Activated CD4-positive, alpha-beta T cell treated with anti-CD3 and anti-CD28 coated beads for 4 hours (primary cell): ENCODE data around the gene FAM236B.
"Not testable (repeated sequence)": the region's sequence is repeated elsewhere in the genome, so short reads cannot be mapped to it uniquely, and the experiment has no call there.

ENCODE experiments used
- DNase-seq, 2 donors: peaks; one replicate each; pipeline ENCODE4 v3.0.0-alpha.2; 2020

FAM236B gene

DNA sequence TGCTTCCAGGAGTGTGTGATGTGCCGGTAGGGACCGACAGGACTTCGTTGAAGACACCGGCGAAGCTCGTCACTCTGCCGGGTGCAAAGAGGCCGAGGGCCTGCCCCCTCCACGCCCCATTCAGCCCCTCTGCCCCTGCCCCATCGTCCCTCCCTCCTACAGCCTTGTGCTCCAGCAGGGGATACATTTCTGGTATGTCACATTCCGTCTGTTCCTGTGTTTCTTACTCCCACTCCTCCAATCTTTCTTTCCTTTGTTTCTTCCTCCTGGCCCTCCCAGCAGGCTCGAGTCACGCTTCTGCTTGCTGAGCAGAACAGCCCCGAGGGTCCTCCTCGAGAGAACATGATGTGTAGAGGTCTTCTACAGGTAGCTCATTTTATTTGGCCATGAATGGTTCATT, at the start of gene FAM236B:
TSS of gene FAM236B (minus strand) at position 101 of the 400 bp plus-strand sequence. CDS start at position 1, 100 bp downstream.
- not testable (repeated sequence) for DNase-seq

DNA sequence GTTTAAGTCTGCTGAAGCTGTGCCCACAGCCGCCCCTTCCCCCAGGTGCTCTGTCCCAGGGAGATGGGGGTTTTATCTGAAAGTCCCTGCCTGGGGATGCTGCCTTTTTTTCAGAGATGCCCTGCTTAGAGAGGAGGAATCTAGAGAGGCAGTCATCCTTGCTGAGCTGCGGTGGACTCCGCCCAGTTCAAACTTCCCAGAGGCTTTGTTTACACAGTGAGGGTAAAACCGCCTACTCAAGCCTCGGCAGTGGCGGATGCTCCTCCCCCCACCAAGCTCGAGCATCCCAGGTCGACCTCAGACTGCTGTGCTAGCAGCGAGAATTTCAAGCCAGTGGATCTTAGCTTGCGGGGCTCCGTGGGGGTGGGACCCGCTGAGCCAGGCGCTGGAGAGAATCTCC, 48.2 kb upstream of the FAM236B start:
- DNase-seq, result not testable (repeated sequence)

DNA sequence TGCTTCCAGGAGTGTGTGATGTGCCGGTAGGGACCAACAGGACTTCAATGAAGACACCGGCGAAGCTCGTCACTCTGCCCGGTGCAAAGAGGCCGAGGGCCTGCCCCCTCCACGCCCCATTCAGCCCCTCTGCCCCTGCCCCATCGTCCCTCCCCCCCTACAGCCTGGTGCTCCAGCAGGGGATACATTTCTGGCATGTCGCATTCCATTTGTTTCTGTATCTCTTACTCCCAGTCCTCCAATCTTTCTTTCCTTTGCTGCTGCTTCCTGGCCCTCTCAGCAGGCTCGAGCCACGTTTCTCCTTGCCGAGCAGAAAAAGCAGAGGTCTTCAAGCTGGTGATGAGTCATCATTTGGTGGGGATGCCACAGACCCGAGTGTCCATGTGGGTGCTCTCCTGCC, 25.6 kb upstream of the FAM236B start, which contains the start of gene FAM236D:
TSS of gene FAM236D (minus strand) at position 101 of the 400 bp plus-strand sequence. CDS start at position 1, 100 bp downstream.
- not testable (repeated sequence) for DNase-seq

DNA sequence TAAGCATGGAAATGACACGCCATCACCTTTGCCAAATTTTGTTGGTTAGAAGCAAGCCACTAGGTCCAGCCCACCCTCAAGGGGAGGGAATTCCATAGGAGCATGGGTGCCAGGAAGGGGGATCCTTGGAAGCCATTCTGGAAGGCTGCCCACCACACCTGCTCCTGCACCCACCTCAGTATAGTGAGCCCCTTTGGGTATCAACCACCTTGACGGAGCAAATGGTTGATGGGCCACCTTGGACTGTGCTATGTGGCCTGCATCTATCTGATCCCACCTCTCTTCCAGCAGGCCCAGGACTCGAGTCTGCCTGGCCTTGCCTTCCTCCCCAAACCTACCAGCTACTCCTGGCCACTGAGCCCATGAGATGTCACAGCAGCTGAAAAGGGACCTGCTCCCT, 7.9 kb upstream of the FAM236B start:
- not testable (repeated sequence) for DNase-seq

DNA sequence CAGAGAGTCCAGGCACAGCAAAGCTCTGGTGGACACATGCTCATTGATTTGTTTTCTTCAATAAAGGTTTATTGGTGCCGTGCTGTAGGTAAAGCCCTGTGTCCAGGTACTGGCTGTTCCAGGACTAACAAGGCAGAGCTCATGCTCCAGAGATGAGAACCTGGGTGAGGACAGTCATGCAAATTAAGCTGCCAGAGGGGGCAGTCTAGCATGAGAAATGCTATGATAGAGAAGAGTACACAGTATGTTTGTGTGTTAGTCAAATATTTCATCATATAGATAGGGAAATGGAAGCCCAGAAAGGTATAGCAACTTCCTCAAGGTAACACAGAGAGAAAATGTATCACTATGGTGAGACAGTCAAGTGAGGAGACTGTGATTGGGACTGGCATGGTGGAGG, 5.7 kb upstream of the FAM236B start:
- DNase-seq, result not testable (repeated sequence)

DNA sequence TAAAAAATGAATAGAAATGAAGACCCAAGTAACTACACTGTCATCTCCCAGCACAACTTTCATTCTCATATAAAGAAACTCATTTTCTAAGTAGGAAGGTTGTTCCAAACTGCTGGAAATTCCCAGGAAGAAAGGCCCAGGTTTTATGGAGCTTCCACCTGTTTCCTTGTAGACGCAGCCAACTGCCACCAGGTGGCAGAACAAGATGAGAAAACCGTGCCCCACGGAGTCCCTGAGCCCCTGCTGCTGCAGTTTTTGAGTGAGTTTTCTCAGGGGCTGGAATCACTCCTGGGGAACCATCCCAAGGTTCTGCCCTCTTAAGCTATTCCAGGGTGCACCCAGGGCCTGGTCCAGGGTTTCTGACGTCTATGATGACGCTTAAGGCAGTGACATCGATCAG, 1.5 kb upstream of the FAM236B start:
- not testable (repeated sequence) for DNase-seq

DNA sequence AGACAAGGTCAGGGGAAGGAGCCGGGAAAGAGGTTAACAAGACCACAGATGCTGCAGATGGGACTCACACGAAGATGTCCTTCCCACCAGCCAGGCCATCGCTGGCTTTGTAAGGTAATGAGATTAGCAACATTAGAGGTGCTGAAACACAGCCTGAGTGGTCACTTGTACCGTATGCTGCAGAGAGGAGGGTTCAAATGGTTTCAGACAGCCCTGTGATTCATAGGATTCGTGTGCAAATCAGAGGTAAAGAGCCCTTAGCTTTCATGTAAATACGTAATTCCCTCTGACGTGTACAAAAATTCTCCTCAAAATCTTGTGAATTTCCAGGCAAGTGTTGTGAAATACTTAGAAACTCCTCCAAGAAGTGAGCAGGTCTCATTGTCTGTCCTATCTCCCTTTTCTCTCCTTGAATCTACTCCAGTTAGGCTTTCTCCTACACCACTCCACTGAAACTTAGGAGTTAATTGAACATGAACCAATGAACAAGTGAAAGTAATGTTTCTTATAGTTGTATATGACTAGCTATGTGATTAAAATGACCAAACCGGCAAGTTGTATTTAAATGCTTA, 991 bp upstream of the FAM236B start:
- not testable (repeated sequence) for DNase-seq

DNA sequence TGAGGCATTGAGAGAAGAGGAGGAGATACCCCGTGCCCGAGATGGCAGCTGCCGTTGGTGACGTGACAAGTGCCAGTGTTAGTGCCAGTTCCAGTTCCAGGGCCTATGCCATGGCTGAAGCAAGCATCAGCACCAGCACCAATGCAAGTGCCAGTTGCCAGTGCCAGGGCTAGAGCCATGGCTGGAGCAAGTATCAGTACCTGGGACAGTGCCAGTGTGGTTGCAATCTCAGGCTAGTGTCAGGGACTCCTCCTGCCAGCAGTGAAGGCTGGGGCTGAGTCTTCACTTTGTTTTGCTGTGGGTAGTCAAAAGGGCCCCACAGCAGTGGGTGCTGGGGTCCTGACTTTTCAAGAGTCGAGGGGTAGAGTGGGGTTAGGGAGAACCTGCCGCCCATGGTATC, 4.3 kb downstream of the FAM236B start:
- DNase-seq, result not testable (repeated sequence)

DNA sequence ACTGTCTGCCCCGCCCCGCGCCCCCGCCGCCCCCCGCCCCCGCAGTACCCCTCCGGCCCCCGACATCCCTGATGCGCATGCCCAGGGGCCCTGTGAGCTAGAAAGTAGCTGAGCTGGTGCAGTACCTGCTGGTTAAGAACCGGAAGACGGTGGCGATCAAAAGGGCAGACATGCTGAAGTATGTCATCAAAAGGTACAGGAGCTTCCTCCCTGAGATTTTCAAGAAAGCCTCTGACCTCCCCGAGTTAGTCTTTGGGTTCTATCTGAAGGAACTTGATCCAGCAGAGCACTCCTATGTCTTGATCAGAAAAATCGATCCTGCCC, 5.0 kb downstream of the FAM236B start:
- not testable (repeated sequence) for DNase-seq

DNA sequence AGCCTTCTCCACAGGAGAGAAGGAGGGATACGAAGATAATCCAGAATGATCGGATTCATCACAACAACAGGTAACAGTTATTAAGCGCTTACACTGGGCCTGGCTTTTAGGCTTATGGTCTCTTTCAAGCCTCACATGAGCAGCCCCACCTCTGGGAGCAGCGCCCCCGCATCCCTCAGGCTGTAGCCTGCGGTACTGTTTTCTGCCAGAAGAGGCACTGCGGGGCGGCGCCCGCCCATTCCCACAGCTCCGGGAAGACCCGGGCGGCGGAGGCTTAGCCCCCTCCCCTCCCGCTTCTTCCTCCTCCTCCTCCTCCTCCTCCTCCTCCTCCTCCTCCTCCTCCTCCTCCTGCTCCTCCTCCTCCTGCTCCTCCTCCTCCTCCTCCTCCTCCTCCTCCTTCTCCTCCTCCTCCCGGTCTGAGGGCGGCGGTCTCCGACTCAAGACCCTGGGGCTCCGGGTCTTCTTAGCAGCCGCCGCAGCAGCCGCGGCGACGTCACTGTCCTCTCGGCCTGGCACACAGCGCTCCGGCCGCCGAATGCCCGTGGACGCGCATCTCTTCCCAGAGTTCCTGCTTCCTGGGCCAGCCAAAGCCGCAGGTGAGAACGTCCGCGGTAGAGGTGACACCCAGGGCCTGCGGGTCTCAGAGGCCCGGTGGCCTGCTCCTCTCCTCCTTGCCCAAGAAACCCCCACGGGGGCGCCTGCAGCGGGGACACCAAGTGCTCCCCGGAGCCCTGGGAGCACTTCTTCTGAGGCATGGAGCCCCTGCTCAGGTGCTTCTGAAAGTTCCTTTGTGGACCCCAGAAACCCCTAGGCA, 5.6 kb downstream of the FAM236B start, which contains the start of gene DMRTC1B:
TSS of gene DMRTC1B (plus strand) at position 238 of the 814 bp plus-strand sequence. CDS start 68,246 bp downstream, outside the sequence.
- DNase-seq, result not testable (repeated sequence)

DNA sequence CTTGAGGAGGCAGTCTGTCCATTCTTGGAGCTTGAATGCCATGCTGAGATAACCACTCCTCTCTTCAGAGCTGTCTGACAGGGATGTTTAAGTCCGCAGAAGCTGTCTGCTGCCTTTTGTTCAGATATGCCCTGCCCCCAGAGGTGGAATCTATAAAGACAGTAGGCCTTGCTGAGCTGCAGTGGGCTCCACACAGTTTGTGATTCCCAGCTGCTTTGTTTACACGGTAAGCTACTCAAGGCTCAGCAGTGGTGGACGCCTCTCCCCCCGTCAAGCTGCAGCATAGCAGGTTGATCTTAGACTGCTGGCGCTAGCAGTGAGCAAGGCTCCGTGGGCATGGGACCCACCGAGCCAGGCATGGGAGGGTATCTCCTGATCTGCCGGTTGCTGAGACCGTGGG, 22.0 kb downstream of the FAM236B start:
- DNase-seq, result not testable (repeated sequence)

DNA sequence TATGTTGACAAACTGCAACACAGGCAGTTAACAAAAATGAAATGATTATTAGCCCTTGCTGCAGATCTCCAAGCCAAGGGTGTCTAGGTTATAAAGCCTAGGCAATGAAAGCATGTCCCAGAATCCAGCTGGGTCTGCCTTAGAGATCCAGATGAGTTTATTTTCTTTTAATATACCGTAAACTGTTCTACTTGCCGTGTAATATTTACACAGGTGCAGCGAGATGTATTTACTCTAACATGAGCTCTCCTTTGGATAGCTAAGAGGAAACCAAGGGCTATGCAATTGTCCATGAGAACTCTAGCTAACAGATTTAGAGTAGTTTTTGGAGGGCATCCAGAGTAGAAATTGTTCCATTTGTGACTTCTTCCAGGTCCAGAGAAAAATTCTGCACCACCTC, 33.9 kb downstream of the FAM236B start:
- DNase-seq, result not testable (repeated sequence)

DNA sequence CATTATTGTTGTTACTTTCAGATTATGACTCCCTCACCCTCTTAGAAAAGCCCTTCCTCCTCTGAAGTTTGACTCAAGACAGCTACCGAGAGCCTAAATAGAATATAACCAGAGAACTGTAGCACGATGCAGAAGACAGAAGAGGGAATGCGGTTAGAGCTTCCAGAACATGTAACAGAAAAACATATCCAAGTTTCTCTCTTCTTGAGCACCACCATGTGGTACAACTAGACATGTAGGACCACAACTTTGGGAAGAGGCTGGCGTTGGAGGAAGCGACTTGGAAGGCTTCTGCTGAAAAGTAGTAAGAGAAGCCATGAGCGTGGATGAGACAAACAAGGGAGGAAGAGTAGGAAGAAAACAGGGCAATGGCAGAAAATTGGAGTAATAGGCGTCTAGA, 36.9 kb downstream of the FAM236B start:
- not testable (repeated sequence) for DNase-seq

DNA sequence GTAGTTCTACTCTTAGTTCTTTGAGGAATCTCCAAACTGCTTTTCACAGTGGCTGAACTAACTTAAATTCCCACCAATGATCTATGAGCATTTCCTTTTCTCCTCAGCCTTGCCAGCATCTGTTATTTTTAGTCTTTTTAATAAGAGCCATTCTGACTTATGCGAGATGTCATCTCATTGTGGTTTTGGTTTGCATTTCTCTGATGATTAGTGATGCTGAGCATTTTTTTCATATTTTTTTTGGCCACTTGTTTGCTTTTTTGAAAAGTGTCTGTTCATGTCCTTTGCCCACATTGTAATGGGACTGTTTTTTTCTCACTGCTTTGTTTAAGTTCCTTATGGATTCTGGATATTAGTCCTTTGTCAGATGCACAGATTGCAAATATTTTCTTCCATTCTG, 46.9 kb downstream of the FAM236B start:
- DNase-seq, result no peak

DNA sequence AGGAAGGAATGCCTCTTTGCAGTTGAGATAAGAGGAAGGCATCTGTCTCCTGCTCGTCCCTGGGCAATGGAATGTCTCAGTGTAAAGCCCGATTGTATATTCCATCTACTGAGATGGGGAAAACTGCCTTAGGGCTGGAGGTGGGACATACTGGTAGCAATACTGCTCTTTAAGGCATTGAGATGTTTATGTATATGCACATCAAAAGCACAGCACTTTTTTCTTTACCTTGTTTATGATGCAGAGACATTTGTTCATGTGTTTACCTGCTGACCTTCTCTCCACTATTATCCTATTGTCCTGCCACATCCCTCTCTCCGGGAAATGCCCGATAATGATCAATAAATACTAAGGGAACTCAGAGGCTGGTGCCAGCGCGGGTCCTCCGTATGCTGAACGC, 48.8 kb downstream of the FAM236B start:
- DNase-seq, result not testable (repeated sequence)
